Hematopoietic multipotent progenitor cell treated with erythropoietin and hydrocortisone succinate and interleukin-3 and kit ligand, for 4 days (in vitro differentiated cells): ENCODE data around the gene HAS3.
"Not testable (repeated sequence)": the region's sequence is repeated elsewhere in the genome, so short reads cannot be mapped to it uniquely, and the experiment has no call there.

Source experiments
- DNase-seq: peaks from one replicate; pipeline ENCODE4 v3.0.0-alpha.2; 2015

The HAS3 gene

DNA sequence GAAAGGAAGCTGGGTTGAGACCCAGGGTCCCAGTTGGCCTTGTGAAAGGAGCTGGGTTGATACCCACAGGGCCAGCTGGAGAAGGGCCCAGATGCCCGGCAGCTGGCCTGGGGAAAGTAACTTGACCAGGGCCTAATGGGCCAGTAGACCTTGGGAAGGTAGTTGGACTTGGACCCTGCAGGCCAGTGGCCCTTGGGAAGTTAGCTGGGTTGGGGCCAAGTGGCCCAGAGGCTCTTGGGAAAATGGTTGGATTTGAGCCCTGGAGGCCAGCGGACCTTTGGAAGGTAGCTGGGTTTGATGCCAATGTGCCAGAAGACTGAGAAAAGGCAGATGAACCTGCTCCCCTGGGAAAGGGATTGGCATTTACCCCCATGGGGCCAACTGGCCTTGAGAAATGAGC is 13.5 kb downstream of the HAS3 start:
- DNase-seq = no peak

DNA sequence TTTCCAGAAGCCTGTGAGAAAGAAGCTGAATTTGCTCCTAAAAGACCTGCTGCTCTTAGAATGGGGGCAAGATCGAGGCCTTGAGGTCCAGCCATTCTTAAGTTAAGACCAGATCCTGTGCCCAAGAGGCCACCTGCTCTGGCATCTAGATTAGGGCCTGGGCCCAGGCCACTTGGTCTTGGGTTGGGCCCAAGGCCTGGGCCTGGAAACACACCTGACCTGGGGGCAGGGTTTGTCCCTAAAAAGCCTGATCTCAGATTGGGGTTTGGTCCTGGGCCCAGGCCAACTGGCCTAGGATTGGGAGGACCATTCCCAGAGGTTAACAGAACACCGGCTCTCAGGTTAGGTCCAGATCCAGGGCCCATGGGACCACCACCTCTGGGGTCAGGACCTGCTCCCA is 14.1 kb downstream of the HAS3 start:
- DNase-seq = no peak

GRCh38 chr16:69120096-69120664 is 14.7 kb downstream of the HAS3 start:
- DNase-seq = no peak

DNA sequence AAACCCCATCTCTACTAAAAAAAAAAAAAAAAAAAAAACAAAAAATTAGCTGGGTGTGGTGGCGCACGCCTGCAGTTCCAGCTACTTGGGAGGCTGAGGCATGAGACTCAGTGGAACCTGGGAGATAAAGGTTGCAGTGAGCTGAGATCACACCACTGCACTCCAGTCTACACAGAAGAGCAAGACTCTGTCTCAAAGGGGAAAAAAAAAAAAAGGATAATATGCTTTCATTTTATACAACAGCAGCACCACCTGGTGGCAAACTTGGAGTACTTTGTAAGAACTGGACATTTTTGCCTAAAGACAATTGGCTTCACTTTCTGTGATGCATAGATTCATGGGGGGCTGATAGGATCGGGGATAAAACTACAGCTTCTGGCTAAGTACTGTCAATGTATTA is 18.5 kb downstream of the HAS3 start:
- DNase-seq = peak; percentile 92

- not testable (repeated sequence) for DNase-seq
These were observed 19.0 kb downstream of the HAS3 start for GRCh38 chr16:69124406-69124805.

- DNase-seq = not testable (repeated sequence)
These were observed 19.5 kb downstream of the HAS3 start for GRCh38 chr16:69124961-69125360.

- no peak for DNase-seq
These were observed 20.8 kb downstream of the HAS3 start for GRCh38 chr16:69126221-69126620.

DNA sequence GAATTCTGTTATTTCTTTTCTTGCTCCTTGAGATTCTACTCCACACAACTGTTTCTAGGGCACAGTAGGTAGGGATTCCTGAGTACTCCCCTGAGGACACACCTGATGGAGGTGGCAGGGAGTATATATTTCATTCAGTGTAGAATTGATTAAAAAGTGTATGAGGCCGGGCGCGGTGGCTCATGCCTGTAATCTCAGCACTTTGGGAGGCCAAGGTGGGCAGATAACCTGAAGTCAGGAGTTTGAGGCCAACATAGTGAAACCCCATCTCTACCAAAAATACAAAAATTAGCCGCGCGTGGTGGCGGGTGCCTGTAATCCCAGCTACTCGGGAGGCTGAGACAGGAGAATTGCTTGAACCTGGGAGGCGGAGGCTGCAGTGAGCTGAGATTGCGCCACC is 21.3 kb downstream of the HAS3 start:
- DNase-seq = not testable (repeated sequence)

- no peak for DNase-seq
These were observed 22.6 kb downstream of the HAS3 start for GRCh38 chr16:69127966-69128510.

GRCh38 chr16:69130461-69130860 is 25.0 kb downstream of the HAS3 start:
- DNase-seq = no peak

DNA sequence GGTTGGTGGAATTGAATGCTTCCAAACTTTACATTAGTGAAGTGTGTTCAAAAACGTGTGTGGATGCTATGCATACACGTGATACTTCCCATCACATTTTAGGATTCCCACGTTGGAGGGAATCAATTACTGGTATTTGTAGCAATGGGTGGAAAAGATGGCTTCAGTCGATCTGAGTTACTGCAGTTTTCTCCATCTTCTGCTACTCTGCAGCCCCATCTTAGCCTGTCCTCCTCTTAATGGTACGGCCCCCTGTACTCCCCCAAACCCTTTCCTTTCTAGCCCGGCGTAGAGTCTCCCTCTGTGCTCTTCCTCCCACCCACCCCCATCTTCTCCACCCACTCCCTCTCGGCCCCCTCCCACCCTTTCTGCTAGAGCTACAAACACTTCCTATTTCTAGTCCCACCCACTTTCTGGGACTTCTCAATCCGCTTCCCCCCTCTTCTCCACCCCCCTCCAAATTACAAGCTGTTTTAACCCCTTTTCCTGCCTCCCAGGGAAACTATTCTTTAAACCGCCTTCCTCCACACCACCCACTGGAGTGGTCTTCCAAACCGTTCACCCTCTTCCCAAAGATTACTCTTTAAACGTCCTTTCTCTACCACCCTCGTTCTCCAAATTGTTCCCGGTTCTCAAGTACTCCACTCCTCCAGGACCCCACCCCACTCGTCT is 25.9 kb downstream of the HAS3 start:
- DNase-seq = peak; percentile 81

GRCh38 chr16:69131839-69132423 is 26.5 kb downstream of the HAS3 start:
- DNase-seq = peak; percentile 95

GRCh38 chr16:69132424-69133252 is 27.2 kb downstream of the HAS3 start, which contains the start of the genes CHTF8 and UTP4:
Gene CHTF8, minus strand, starts transcription at chr16:69132588. Its CDS starts 11,130 bp downstream, at chr16:69121458.
Gene UTP4, plus strand, starts transcription at chr16:69132649. Its CDS starts 811 bp downstream, at chr16:69133460.
- peak; percentile 95 for DNase-seq

DNA sequence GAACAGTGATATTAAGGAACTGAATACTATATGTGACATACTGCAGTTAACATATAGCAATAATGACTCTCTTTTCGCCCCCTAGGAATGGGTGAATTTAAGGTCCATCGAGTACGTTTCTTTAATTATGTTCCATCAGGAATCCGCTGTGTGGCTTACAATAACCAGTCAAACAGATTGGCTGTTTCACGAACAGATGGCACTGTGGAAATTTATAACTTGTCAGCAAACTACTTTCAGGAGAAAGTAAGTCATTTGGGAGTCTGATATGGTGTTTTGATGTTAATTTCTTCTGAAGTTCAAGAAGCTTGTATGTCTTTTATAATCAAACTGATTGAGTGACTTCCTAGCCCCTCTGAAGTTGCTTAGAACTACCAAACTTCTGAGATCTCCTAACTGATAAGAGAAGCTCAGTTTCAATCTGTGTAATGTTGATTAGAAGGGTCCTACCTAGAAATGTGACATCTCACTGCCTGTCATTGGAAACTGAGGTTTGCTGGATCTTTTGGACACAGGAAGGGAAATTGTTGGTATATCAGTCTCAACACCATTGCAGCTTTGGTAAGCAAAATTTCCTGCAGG is 28.0 kb downstream of the HAS3 start:
- DNase-seq = peak; percentile 12

DNA sequence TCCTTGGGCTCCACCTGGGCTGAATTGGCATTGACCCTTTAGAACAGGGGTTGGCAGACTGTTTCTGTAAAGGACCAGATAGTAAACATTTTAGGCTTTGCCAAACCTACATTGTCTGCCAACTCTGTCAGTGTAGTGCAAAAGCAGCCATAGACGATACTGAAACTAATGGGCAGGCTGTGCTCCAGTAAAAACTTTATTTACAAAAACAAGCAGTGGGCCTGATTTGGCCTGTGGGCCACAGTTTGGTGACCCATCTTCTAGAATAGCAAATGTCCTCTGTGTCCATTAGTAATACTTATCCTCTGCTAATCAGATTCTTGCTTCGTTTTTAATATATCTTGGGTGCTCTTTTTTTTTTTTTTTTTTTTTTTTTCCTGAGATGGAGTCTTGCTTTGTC is 33.2 kb downstream of the HAS3 start:
- DNase-seq = no peak

- DNase-seq = not testable (repeated sequence)
These were observed 34.0 kb downstream of the HAS3 start for GRCh38 chr16:69139464-69139863.

DNA sequence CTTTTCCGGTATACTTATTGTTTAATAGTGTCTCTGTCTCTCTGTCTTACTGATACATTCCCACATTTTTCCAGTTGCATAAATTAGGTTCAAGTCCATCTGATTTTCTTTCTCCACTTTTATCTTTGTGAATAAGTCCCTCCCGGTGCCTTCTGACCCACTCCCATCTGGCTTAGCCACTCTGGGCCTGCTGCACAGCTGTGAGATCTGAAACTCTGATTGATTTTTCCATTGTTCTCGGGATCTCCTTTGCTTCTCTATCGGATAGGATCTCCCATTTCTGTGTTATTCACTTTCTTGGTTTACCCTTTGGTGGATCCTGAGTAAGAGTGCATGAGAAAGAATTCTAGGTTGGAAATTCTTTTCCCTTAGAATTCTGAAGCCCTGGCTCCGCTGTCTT is 35.6 kb downstream of the HAS3 start:
- DNase-seq = no peak

- no peak for DNase-seq
These were observed 36.5 kb downstream of the HAS3 start for GRCh38 chr16:69141936-69142335.

GRCh38 chr16:69143116-69143515 is 37.7 kb downstream of the HAS3 start:
- peak; percentile 62 for DNase-seq

DNA sequence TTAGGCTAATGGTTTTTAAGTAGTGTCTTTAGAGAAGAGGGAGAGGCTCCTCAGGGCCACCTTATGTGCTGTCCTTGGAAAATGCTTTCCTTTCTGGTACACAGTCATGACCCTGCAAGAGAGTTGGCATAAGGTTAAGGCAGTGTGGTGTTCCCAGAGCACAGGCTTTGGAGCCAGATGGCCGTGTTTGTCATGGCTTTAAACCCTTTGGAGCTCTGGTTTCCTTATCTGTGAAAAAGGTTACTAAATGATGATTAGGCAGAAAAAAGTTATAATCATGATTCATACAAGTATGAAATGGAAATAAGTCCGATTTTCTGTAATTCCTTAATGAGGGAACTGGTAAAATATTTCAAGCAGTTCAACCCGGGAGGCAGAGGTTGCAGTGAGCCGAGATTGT is 40.2 kb downstream of the HAS3 start:
- DNase-seq = no peak

GRCh38 chr16:69149621-69150020 is 44.2 kb downstream of the HAS3 start:
- DNase-seq = not testable (repeated sequence)

DNA sequence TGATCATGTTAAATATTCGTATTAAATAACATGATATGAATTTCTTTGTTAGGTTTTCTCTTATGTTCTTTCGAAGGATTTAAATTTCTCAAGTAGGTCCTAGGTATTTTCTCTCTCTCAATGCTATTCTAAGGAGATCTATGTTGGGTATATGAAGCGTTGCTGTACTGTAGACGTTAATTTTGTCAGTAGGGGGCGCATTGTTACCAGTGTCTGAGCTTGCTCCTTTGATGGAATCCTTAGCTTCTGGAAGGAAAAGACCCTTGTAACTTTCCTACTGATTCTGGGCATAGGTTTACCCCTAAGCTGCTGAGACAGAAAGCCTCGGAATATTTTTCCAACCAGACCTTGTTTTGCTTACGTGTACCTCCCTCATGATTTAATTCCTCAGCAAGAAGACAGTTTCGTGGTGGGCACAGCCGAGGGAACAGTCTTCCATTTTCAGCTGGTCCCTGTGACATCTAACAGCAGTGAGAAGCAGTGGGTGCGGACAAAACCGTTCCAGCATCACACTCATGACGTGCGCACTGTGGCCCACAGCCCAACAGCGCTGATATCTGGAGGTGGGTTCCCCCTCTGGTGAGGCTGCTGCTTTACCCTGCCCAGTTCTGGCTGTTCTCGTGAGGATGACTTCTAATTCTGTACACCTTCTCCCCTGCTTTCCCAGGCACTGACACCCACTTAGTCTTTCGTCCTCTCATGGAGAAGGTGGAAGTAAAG is 44.9 kb downstream of the HAS3 start:
- peak; percentile 86 for DNase-seq
